K562 (cell line): ENCODE results near the gene MICOS13. TPM values are rescaled to one million over a fixed set of nuclear protein-coding genes. Genes with fewer than 3 reads are reported as not detected.

Experiments used
- CREM ChIP-seq: IDR thresholded peaks from 2 replicates; pipeline ENCODE4 v1.6.1; 2014; ENCODE audit warnings: antibody characterized with exemption, low read depth
- DIDO1 ChIP-seq: fragments of 450-650 bp; IDR thresholded peaks from 2 replicates; pipeline ENCODE4 v1.6.1; 2016; ENCODE audit warnings: low read depth, missing biosample characterization, missing genetic modification characterization
- ETV6 ChIP-seq, 3 experiments: fragments of 150-350 bp in 1 of 3; sonication (generic) in 1 of 3; formaldehyde crosslinking in 1 of 3; IDR thresholded peaks; 2 replicates each; pipeline versions ENCODE4 v1.6.1 to v1.8.0; 2014 to 2022; ENCODE audit warnings: borderline replicate concordance in 2 of 3, low read depth in 2 of 3, antibody characterized with exemption in 1 of 3, low read length in 1 of 3, mild to moderate bottlenecking in 1 of 3, missing genetic modification reagents in 1 of 3
- HIVEP1 ChIP-seq: fragments of 250-450 bp; sonication (Bioruptor Pico); IDR thresholded peaks from 2 replicates; pipeline ENCODE4 v1.4.0; 2020; ENCODE audit warnings: mild to moderate bottlenecking
- KLF10 ChIP-seq: fragments of 250-450 bp; sonication (Bioruptor Pico); IDR thresholded peaks from 2 replicates; pipeline ENCODE4 v1.6.1; 2021; ENCODE audit warnings: matching md5 sums
- POLR3A ChIP-seq: IDR thresholded peaks from 2 replicates; pipeline ENCODE4 v1.6.1; 2011; ENCODE audit warnings: borderline replicate concordance, mild to moderate bottlenecking, moderate library complexity; ENCODE audit not compliant: insufficient read length, insufficient read depth; ENCODE audit errors: extremely low read depth
- SIX5 ChIP-seq, 2 experiments: IDR thresholded peaks; 2 replicates each; pipeline ENCODE4 v1.6.1; 2011; ENCODE audit warnings: low read length in 2 of 2, borderline replicate concordance in 1 of 2, low read depth in 1 of 2, mild to moderate bottlenecking in 1 of 2, moderate library complexity in 1 of 2; ENCODE audit not compliant: insufficient read depth in 1 of 2
- TAF1 ChIP-seq: IDR thresholded peaks from 2 replicates; pipeline ENCODE4 v1.6.1; 2011; ENCODE audit warnings: mild to moderate bottlenecking, low read length, moderate library complexity; ENCODE audit not compliant: insufficient read depth, control insufficient read depth, severe bottlenecking; ENCODE audit errors: extremely low read depth
- TAF7 ChIP-seq: fragments of 450-650 bp; IDR thresholded peaks from 2 replicates; pipeline ENCODE4 v1.6.1; 2016; ENCODE audit warnings: missing genetic modification characterization, missing compliant biosample characterization
- ZNF143 ChIP-seq: sonication (generic); formaldehyde crosslinking; IDR thresholded peaks from 2 replicates; pipeline ENCODE4 v1.9.0; 2022; ENCODE audit warnings: mild to moderate bottlenecking, missing genetic modification reagents
- ZNF263 ChIP-seq: sonication (generic); formaldehyde crosslinking; IDR thresholded peaks from 2 replicates; pipeline ENCODE4 v1.8.0; 2022; ENCODE audit warnings: mild to moderate bottlenecking, missing genetic modification reagents, borderline replicate concordance
- ZNF764 ChIP-seq: fragments of 250-450 bp; sonication (Bioruptor Pico); IDR thresholded peaks from 2 replicates; pipeline ENCODE4 v1.4.0; 2020; ENCODE audit warnings: low read depth, mild to moderate bottlenecking, moderate library complexity
- polyA plus RNA-seq, 8 experiments: library from polyadenylated mRNA; depleted of rRNA in 4 of 8; stranded (reverse) in 5 of 8; unstranded in 3 of 8; fragments of >200 nt; fragmentation: Nextera tagmentation in 2 of 8; fragmentation: Illumina TruSeq in 1 of 8; extraction: Ambion mirVana in 2 of 8; extraction: Trizol in 1 of 8; gene quantifications; 2 replicates each; pipeline versions ENCODE4 v1.2.1 to v1.2.3, GENCODE V29; 2011 to 2014; ENCODE audit warnings: inconsistent platforms in 1 of 8, missing spikeins in 1 of 8
- total RNA-seq, 7 experiments: library from RNA; depleted of rRNA in 6 of 7; stranded (reverse); fragments of >200 nt in 6 of 7; fragmentation: Illumina TruSeq in 2 of 7; extraction: Trizol in 2 of 7; gene quantifications; 2 replicates each; pipeline versions ENCODE4 v1.2.1 to v1.2.3, GENCODE V29; 2011 to 2021; ENCODE audit warnings: low replicate concordance in 1 of 7
- TF ChIP-seq, protein P1 (sequence below): sonication (generic); formaldehyde crosslinking; IDR thresholded peaks from 2 replicates; pipeline ENCODE4 v1.8.1; 2023; ENCODE audit warnings: mild to moderate bottlenecking, missing genetic modification reagents
- TF ChIP-seq, protein P2 (sequence below), 2 experiments: fragments of 450-650 bp; formaldehyde crosslinking in 1 of 2; IDR thresholded peaks; 2 replicates each; pipeline versions ENCODE4 v1.4.0 to v1.6.1; 2014 to 2020; ENCODE audit warnings: mild to moderate bottlenecking in 2 of 2, borderline replicate concordance in 1 of 2, low read depth in 1 of 2

MICOS13 gene
- total and polyA plus RNA-seq, 9 of the 15 experiments (the other 6 are each of a cell fraction or from before 2014, with no cell fraction given), result 15.5 to 220 (median 49.4) TPM

DNA sequence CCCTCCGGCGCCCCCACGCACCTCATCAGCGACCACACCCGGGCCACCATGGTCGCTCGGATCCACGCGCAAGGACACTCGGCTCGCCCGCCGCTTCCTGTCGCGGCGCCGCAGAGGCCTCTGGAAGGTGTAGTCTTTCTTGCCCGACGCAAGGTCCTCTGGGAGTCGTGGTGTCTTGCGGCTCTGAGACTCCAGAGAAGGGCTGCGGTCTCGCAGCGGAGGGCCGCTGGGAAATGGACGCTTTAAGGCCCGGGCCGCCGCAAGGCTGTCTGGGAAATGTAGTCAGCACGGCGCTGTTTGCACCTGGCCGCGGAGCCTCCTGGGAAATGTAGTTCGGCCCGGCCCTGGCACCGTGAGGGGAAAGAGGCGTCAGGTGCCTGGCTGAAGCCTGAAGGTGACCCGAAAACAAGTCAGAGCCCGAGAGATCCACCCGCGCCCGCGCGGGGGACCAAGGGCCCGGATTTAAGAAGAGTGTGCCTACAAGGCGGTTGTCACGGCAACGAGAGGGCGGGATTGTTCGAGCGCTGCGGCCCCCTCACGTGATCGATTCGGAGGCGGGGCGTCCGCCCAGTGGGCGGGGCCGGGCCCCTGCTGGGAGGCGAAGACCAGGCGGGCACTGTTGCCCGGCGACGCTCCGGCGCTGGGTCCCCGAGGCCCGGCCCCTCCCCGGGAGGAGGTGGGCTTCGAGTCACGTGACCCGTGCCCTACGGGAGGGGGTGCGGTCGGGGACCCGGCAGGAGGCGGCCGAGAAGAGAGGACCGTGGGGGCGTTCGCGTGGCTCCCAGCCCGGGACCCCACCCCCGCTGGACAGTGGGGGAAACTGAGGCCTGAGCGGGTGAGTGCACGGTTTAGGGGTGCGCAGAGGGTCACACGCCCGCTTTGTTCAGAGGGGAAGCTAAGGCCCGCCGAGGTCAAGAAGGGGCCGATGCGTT is at the start of gene MICOS13, which contains the start of gene HSD11B1L (continued):
- TF ChIP-seq ETV6 (IDR thresholded peaks at IDR 0.05; ENCODE audit: borderline replicate concordance in 1 of 2, low read depth in 2 of 2, low read length in 1 of 2), result no peak
- no peak for TF ChIP-seq ETV6 (CRISPR knock-in tag; IDR thresholded peaks at IDR 0.05; ENCODE audit: borderline replicate concordance)
- TF ChIP-seq KLF10 (CRISPR knock-in tag), result no peak
- TF ChIP-seq ZNF143 (CRISPR knock-in tag), result peak; percentile 98
- TF ChIP-seq ZNF263 (CRISPR knock-in tag), result peak; percentile 7; the same call in 1 of the 2 replicates
- no peak for TF ChIP-seq POLR3A
- TF ChIP-seq CREM, result peak; percentile 96
- TF ChIP-seq, protein P1, sequence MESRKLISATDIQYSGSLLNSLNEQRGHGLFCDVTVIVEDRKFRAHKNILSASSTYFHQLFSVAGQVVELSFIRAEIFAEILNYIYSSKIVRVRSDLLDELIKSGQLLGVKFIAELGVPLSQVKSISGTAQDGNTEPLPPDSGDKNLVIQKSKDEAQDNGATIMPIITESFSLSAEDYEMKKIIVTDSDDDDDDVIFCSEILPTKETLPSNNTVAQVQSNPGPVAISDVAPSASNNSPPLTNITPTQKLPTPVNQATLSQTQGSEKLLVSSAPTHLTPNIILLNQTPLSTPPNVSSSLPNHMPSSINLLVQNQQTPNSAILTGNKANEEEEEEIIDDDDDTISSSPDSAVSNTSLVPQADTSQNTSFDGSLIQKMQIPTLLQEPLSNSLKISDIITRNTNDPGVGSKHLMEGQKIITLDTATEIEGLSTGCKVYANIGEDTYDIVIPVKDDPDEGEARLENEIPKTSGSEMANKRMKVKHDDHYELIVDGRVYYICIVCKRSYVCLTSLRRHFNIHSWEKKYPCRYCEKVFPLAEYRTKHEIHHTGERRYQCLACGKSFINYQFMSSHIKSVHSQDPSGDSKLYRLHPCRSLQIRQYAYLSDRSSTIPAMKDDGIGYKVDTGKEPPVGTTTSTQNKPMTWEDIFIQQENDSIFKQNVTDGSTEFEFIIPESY (CRISPR knock-in tag), result no peak
- 0 out of 2 replicates have a peak, but pooled peaks have one; percentile 18 for TF ChIP-seq DIDO1
- TF ChIP-seq TAF7 (tag), result no peak
- peak; percentile 89 to 95 for TF ChIP-seq SIX5 (IDR thresholded peaks at IDR 0.05; ENCODE audit: borderline replicate concordance in 1 of 2, insufficient read depth in 1 of 2, low read depth in 1 of 2, low read length in 2 of 2)
- TF ChIP-seq ZNF764 (CRISPR knock-in tag), result no peak
- 0 out of 2 replicates have a peak, but pooled peaks have one; percentile 12 for TF ChIP-seq HIVEP1 (CRISPR knock-in tag)
- TF ChIP-seq TAF1, result peak; percentile 57
- TF ChIP-seq, protein P2, sequence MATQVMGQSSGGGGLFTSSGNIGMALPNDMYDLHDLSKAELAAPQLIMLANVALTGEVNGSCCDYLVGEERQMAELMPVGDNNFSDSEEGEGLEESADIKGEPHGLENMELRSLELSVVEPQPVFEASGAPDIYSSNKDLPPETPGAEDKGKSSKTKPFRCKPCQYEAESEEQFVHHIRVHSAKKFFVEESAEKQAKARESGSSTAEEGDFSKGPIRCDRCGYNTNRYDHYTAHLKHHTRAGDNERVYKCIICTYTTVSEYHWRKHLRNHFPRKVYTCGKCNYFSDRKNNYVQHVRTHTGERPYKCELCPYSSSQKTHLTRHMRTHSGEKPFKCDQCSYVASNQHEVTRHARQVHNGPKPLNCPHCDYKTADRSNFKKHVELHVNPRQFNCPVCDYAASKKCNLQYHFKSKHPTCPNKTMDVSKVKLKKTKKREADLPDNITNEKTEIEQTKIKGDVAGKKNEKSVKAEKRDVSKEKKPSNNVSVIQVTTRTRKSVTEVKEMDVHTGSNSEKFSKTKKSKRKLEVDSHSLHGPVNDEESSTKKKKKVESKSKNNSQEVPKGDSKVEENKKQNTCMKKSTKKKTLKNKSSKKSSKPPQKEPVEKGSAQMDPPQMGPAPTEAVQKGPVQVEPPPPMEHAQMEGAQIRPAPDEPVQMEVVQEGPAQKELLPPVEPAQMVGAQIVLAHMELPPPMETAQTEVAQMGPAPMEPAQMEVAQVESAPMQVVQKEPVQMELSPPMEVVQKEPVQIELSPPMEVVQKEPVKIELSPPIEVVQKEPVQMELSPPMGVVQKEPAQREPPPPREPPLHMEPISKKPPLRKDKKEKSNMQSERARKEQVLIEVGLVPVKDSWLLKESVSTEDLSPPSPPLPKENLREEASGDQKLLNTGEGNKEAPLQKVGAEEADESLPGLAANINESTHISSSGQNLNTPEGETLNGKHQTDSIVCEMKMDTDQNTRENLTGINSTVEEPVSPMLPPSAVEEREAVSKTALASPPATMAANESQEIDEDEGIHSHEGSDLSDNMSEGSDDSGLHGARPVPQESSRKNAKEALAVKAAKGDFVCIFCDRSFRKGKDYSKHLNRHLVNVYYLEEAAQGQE (IDR thresholded peaks at IDR 0.05; ENCODE audit: borderline replicate concordance), result peak; percentile 89
- TF ChIP-seq, protein P2 (CRISPR knock-in tag; IDR thresholded peaks at IDR 0.05; ENCODE audit: low read depth), result peak; percentile 68; the same call in 1 of the 2 replicates
